DND-41 (cell line): Measurements from ENCODE around the gene HDAC7.

Experiments used
- EZH2 ChIP-seq: IDR thresholded peaks from 3 replicates; pipeline ENCODE4 v1.6.1; 2012; ENCODE audit warnings: borderline replicate concordance, low read depth, mild to moderate bottlenecking, moderate library complexity, low read length, inconsistent platforms; ENCODE audit not compliant: severe bottlenecking
- TF ChIP-seq, protein P1 (sequence below): IDR thresholded peaks from 2 replicates; pipeline ENCODE4 v1.5.1; 2012; ENCODE audit warnings: borderline replicate concordance, low read length, moderate library complexity, mild to moderate bottlenecking; ENCODE audit not compliant: poor library complexity, severe bottlenecking; ENCODE audit errors: extremely low read depth

DNA sequence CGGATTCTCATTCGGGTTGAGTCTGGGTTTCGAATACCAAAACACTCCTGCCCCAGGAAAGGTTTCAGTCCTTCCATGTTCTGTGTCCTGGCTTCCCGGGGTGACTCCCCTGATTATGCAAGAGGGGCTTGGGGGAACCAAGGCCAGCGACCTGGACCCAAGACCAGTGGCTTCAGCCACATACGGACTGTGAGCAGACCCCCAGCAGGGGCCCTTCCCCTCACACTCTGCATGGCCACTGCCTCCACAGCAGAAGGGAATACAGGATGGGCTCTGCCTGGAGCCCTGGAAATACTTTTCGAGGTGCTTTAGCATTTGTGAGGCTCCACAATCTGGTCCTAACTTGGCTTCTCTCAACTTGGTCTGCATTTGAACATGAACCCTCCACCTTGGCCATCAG is 19.1 kb downstream of the HDAC7 start:
- TF ChIP-seq, protein P1, sequence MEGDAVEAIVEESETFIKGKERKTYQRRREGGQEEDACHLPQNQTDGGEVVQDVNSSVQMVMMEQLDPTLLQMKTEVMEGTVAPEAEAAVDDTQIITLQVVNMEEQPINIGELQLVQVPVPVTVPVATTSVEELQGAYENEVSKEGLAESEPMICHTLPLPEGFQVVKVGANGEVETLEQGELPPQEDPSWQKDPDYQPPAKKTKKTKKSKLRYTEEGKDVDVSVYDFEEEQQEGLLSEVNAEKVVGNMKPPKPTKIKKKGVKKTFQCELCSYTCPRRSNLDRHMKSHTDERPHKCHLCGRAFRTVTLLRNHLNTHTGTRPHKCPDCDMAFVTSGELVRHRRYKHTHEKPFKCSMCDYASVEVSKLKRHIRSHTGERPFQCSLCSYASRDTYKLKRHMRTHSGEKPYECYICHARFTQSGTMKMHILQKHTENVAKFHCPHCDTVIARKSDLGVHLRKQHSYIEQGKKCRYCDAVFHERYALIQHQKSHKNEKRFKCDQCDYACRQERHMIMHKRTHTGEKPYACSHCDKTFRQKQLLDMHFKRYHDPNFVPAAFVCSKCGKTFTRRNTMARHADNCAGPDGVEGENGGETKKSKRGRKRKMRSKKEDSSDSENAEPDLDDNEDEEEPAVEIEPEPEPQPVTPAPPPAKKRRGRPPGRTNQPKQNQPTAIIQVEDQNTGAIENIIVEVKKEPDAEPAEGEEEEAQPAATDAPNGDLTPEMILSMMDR: no peak
- TF ChIP-seq EZH2: no peak
